Jurkat, Clone E6-1 (cell line): Measurements from ENCODE around the gene TBC1D3C. TPM values are rescaled to one million over a fixed set of nuclear protein-coding genes. Genes with fewer than 3 reads are reported as not detected.
"Not testable (repeated sequence)": the region's sequence is repeated elsewhere in the genome, so short reads cannot be mapped to it uniquely, and the experiment has no call there.

ENCODE experiments used
- DNase-seq: peaks from one replicate; pipeline ENCODE4 v3.0.0-alpha.2; 2011; ENCODE audit warnings: low read depth, low spot score
- H3K4me3 ChIP-seq: 2 replicates; pipeline ENCODE4 v1.5.1; 2011; ENCODE audit warnings: mild to moderate bottlenecking, low read length, control low read depth, moderate library complexity
- polyA plus RNA-seq: library from polyadenylated mRNA; unstranded; fragments of >200 nt; gene quantifications from one replicate; pipeline ENCODE4 v1.2.1, GENCODE V29; 2012; ENCODE audit warnings: missing spikeins; ENCODE audit not compliant: insufficient read length, insufficient read depth

The TBC1D3C gene
- polyA plus RNA-seq = not detected

DNA sequence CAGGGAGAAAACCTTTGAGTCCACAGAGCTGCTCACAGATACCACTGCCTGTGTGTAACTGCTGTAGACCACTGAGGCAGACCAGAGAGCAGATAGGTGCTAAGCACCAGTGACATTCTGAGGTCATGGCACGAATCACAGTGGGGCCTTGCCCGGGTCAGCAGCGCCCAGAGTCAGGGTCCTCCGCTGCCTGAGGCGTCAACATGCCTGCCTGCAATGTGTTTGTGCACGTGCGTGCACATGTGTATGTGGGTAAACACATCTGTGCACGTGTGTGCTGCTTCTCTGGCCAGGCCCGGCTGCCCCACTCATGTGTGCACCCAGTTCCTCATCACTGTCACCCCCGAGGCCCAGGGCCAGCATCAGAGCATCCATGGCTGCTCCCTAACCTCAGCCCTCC is at the start of gene TBC1D3C:
Gene TBC1D3C, minus strand, starts transcription at position 101 of the 400 bp plus-strand sequence. CDS start 1,568 bp downstream, outside the sequence.
- not testable (repeated sequence) for DNase-seq, H3K4me3 ChIP-seq

GRCh38 chr17:38099262-38099661 is 30.8 kb upstream of the TBC1D3C start:
- H3K4me3 ChIP-seq, DNase-seq: not testable (repeated sequence)

GRCh38 chr17:38094059-38094694 is 25.7 kb upstream of the TBC1D3C start:
- not testable (repeated sequence) for H3K4me3 ChIP-seq, DNase-seq

DNA sequence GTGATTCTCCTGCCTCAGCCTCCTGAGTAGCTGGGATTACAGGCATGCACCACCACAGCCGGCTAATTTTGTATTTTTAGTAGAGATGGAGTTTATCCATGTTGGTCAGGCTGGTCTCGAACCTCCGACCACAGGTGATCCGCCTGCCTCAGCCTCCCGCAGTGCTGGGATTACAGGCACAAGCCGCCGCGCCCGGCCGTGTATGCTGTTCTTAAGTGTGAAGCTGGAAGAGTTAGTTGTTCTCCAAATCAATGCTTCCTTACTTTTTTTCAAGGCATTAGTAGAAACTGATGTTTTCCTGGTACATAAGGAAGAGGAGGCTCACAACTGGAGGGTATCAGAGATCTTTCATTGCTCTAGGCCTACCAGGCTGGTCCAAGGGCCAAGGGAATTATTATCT is 19.7 kb upstream of the TBC1D3C start:
- not testable (repeated sequence) for H3K4me3 ChIP-seq, DNase-seq

- DNase-seq = not testable (repeated sequence)
These were observed 18.9 kb upstream of the TBC1D3C start for GRCh38 chr17:38087344-38087743.

More at GRCh38 chr17:38087344-38087743, 18.9 kb upstream of the TBC1D3C start:
- H3K4me3 ChIP-seq = not testable (repeated sequence)
